GM23248 (cell line): Measurements from ENCODE around the gene PTPRE. TPM values are rescaled to one million over a fixed set of nuclear protein-coding genes. Genes with fewer than 3 reads are reported as not detected.

Experiments
- DNase-seq: peaks from one replicate; pipeline ENCODE4 v3.0.0-alpha.2; 2015
- H2AFZ ChIP-seq: fragments of 200-600 bp; sonication (generic); 2 replicates; pipeline ENCODE4 v1.6.1; 2016; ENCODE audit warnings: antibody characterized with exemption
- H3F3A ChIP-seq: fragments of 200-600 bp; sonication (generic); 2 replicates; pipeline ENCODE4 v1.6.1; 2016; ENCODE audit warnings: mild to moderate bottlenecking, antibody characterized with exemption, mixed run types; ENCODE audit not compliant: insufficient read depth
- H3K27ac ChIP-seq: fragments of 200-600 bp; sonication (generic); 2 replicates; pipeline ENCODE4 v1.5.1; 2016; ENCODE audit warnings: mild to moderate bottlenecking
- H3K27me3 ChIP-seq: fragments of 200-600 bp; sonication (generic); replicated peaks from 2 replicates; pipeline ENCODE4 v1.6.1; 2016; ENCODE audit warnings: mild to moderate bottlenecking; ENCODE audit not compliant: insufficient read depth
- H3K36me3 ChIP-seq: fragments of 200-600 bp; sonication (generic); 2 replicates; pipeline ENCODE4 v1.6.1; 2016; ENCODE audit warnings: low read depth, mild to moderate bottlenecking
- H3K4me1 ChIP-seq: fragments of 200-600 bp; sonication (generic); 2 replicates; pipeline ENCODE4 v1.6.1; 2016; ENCODE audit warnings: mild to moderate bottlenecking; ENCODE audit not compliant: insufficient read depth
- H3K4me2 ChIP-seq: fragments of 200-600 bp; sonication (generic); one replicate; pipeline ENCODE4 v1.6.1; 2016; ENCODE audit warnings: mild to moderate bottlenecking; ENCODE audit not compliant: unreplicated experiment
- H3K4me3 ChIP-seq: fragments of 200-600 bp; sonication (generic); 2 replicates; pipeline ENCODE4 v1.5.1; 2016; ENCODE audit warnings: mild to moderate bottlenecking
- H3K79me2 ChIP-seq: fragments of 200-600 bp; sonication (generic); 2 replicates; pipeline ENCODE4 v1.6.1; 2016; ENCODE audit warnings: mild to moderate bottlenecking; ENCODE audit not compliant: insufficient read depth
- H3K9ac ChIP-seq: fragments of 200-600 bp; sonication (generic); 2 replicates; pipeline ENCODE4 v1.6.1; 2016; ENCODE audit warnings: mild to moderate bottlenecking
- H3K9me2 ChIP-seq: fragments of 200-600 bp; sonication (generic); 2 replicates; pipeline ENCODE4 v1.6.1; 2016; ENCODE audit warnings: mixed run types, mild to moderate bottlenecking, moderate library complexity; ENCODE audit not compliant: insufficient read depth
- H3K9me3 ChIP-seq: fragments of 200-600 bp; sonication (generic); one replicate; pipeline ENCODE4 v1.6.1; 2017; ENCODE audit warnings: low read depth
- H4K20me1 ChIP-seq: fragments of 200-600 bp; sonication (generic); 2 replicates; pipeline ENCODE4 v1.6.0; 2016; ENCODE audit not compliant: insufficient read depth
- EZH2 ChIP-seq: fragments of 200-600 bp; sonication (generic); IDR thresholded peaks from 2 replicates; pipeline ENCODE4 v1.6.1; 2018; ENCODE audit warnings: antibody characterized with exemption, mild to moderate bottlenecking; ENCODE audit not compliant: insufficient read depth, poor library complexity, severe bottlenecking
- EZH2phosphoT487 ChIP-seq: fragments of 200-600 bp; sonication (generic); IDR thresholded peaks from 2 replicates; pipeline ENCODE4 v1.6.1; 2018; ENCODE audit warnings: antibody characterized with exemption, moderate library complexity, mild to moderate bottlenecking, low read depth; ENCODE audit not compliant: insufficient read depth
- WGBS, 2 experiments: methylation state at CpG; one replicate each; pipeline ENCODE4 v1.1.6; 2015 to 2017; ENCODE audit warnings: low lambda C conversion rate in 2 of 2, low coverage in 1 of 2; ENCODE audit errors: missing lambda C conversion rate in 2 of 2; 5-methylcytosine and 5-hydroxymethylcytosine counted together
- in situ Hi-C: fragments of 300-500 bp; cut with MboI; formaldehyde crosslinking; loops from 2 replicates; pipeline ENCODE4 v1.15.0; 2020
- polyA plus RNA-seq: library from polyadenylated mRNA; unstranded; fragments of >200 nt; fragmentation: Nextera tagmentation; extraction: Ambion mirVana; gene quantifications from 2 replicates; pipeline ENCODE4 v1.2.1, GENCODE V29; 2016
- total RNA-seq: library from RNA; depleted of rRNA; stranded (reverse); fragments of >200 nt; shearing (Covaris generic); gene quantifications from 2 replicates; pipeline ENCODE4 v1.2.3, GENCODE V29; 2014

PTPRE gene
- total and polyA plus RNA-seq, 2 experiments from 2014 or later, result 2.7 to 4.7 TPM

GRCh38 chr10:127922675-127923366, 15.9 kb downstream of the PTPRE start:
- Histone ChIP-seq H4K20me1 (no peaks in the 10 kb centered on the region), H3K9me3 (no peaks in the 10 kb centered on the region), H3K9me2 (no peaks in the 10 kb centered on the region), H3K4me2 (no peak overlapping the region), H3K4me3 (no peak overlapping the region), H3K27me3 (no peaks in the 10 kb centered on the region), H3K4me1 (peaks cover 46% of the 10 kb centered on the region), H3K27ac (peak overlapping the region; percentile 39), H3K79me2 (peaks cover 11% of the 10 kb centered on the region), H3F3A (peaks cover 27% of the 10 kb centered on the region), H2AFZ (no peak overlapping the region), H3K36me3 (no peaks in the 10 kb centered on the region), H3K9ac (0 out of 2 replicates have a peak overlapping the region, but pooled peaks have one; percentile 5)
- peak; percentile 88 for DNase-seq
- in situ Hi-C loops, result no loop called here
- TF ChIP-seq EZH2, result no peak
- TF ChIP-seq EZH2phosphoT487, result no peak
- WGBS, 2 experiments, result 65 to 72% methylated on average over 11 to 12 of the region's 12 CpGs

DNA sequence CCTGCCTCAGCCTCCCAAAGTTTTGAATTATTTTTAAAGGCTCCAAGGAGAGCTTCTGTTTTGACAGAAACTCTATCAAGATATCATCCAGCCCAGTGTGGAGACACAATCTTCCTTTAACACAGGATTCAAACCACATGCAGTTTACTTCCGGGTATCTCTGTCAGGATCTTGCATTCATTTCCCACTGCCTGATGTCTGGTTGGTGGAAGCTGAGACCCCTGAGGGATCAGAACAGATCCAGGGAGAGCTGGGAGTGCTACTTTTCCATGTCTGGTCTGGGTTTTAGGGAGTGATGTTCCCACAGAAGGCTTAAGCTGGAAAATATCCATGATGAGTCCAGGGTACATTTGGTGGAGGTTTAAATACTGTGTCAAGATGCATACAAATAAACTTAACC, 16.7 kb downstream of the PTPRE start:
- H3K9ac ChIP-seq, result 0 out of 2 replicates have a peak overlapping the region, but pooled peaks have one; percentile 5
- in situ Hi-C loops, result no loop called here
- H3K4me1 ChIP-seq, result peaks cover 53% of the 10 kb centered on the region
- peaks cover 11% of the 10 kb centered on the region for H3K79me2 ChIP-seq
- H3K4me2 ChIP-seq, result no peak overlapping the region
- H3K27me3 ChIP-seq, result no peaks in the 10 kb centered on the region
- DNase-seq, result no peak
- TF ChIP-seq EZH2phosphoT487, result no peak
- TF ChIP-seq EZH2, result no peak
- no peaks in the 10 kb centered on the region for H3K36me3 ChIP-seq
- H3F3A ChIP-seq, result peaks cover 30% of the 10 kb centered on the region
- 5 to 10% methylated on average over 1 of the region's 1 CpG for WGBS, 2 experiments
- no peaks in the 10 kb centered on the region for H4K20me1 ChIP-seq
- H3K9me2 ChIP-seq, result no peaks in the 10 kb centered on the region
- no peak overlapping the region for H2AFZ ChIP-seq
- no peak overlapping the region for H3K4me3 ChIP-seq
- no peaks in the 10 kb centered on the region for H3K9me3 ChIP-seq
- H3K27ac ChIP-seq, result peak overlapping the region; percentile 39

DNA sequence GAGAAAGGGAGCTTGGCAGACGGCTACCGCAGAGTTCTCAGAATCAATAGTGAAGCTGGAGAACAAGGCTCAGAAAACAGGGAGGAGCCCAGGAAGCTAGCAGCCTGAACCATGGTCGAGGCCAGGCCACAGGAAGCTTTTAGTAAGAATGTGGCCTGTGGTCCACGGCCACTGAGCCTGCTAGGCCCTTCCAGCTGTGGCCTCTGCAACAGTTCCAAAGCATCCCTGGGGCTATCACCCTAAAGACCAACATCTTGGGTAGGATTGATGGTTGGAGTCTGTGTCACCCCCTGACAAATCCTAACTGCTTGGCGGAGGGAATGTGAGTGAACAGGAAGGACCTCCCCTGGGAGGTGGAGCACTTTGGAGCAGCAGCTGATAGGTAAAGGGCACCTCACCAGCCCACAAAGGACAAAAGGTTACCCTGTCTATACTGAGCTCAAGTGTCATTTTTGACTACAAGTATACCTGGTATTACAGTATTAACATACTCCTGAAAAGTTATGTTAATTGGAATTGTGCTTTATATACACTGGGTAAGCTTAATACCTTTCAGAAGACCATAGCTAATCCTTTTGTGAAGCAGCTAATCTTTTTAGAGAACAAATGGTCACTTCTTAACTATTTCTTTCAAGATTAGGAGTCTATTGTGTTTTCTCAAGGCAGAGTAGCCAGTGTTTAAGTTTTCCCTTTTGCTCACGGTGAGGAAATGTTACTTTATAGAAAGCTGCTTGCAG, 18.7 kb downstream of the PTPRE start:
- in situ Hi-C loops, result no loop called here
- Histone ChIP-seq H4K20me1 (no peaks in the 10 kb centered on the region), H3K9me2 (no peaks in the 10 kb centered on the region), H2AFZ (no peak overlapping the region), H3K4me2 (no peak overlapping the region), H3K27me3 (no peaks in the 10 kb centered on the region), H3K9me3 (no peaks in the 10 kb centered on the region), H3K27ac (no peak overlapping the region), H3K9ac (no peak overlapping the region), H3K36me3 (no peaks in the 10 kb centered on the region), H3K4me3 (no peak overlapping the region), H3K79me2 (peaks cover 22% of the 10 kb centered on the region), H3F3A (peaks cover 11% of the 10 kb centered on the region), H3K4me1 (peaks cover 36% of the 10 kb centered on the region)
- 89 to 92% methylated on average over 6 of the region's 6 CpGs for WGBS, 2 experiments
- TF ChIP-seq EZH2phosphoT487, result no peak
- no peak for TF ChIP-seq EZH2
- no peak for DNase-seq

DNA sequence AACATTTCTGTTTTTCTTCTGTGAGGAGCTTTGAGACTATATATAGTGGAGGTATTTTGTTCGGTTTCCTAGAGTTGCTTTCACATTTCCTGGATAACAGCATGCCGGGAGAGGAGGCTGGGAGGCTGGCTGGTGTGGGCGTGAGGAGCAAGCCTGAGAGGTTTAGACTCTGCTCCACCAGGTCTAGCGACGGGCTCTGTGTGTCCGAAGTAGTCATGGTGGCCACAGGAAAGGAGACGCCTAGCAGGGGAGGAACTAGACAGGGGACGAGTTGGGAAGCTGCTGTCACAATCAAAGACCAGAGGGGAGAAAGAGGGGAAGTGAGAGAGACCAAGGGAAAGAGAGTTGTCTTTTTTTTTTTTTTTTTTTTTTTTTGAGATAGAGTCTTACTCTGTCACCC, 19.6 kb downstream of the PTPRE start:
- no peak overlapping the region for H2AFZ ChIP-seq
- no peak for TF ChIP-seq EZH2phosphoT487
- no peak for TF ChIP-seq EZH2
- peaks cover 31% of the 10 kb centered on the region for H3K4me1 ChIP-seq
- H3K27ac ChIP-seq, result no peak overlapping the region
- no peak for DNase-seq
- H3K9me3 ChIP-seq, result no peaks in the 10 kb centered on the region
- no peak overlapping the region for H3K4me2 ChIP-seq
- no peaks in the 10 kb centered on the region for H3K9me2 ChIP-seq
- H3K79me2 ChIP-seq, result peaks cover 22% of the 10 kb centered on the region
- in situ Hi-C loops, result no loop called here
- H3K36me3 ChIP-seq, result no peaks in the 10 kb centered on the region
- no peak overlapping the region for H3K4me3 ChIP-seq
- H3K9ac ChIP-seq, result no peak overlapping the region
- no peaks in the 10 kb centered on the region for H3K27me3 ChIP-seq
- peaks cover 4% of the 10 kb centered on the region; the same call in 1 of the 2 replicates for H3F3A ChIP-seq
- WGBS, 2 experiments, result 84 to 86% methylated on average over 8 of the region's 8 CpGs
- no peaks in the 10 kb centered on the region for H4K20me1 ChIP-seq
